ENCODE results near the gene OMP.

DNA sequence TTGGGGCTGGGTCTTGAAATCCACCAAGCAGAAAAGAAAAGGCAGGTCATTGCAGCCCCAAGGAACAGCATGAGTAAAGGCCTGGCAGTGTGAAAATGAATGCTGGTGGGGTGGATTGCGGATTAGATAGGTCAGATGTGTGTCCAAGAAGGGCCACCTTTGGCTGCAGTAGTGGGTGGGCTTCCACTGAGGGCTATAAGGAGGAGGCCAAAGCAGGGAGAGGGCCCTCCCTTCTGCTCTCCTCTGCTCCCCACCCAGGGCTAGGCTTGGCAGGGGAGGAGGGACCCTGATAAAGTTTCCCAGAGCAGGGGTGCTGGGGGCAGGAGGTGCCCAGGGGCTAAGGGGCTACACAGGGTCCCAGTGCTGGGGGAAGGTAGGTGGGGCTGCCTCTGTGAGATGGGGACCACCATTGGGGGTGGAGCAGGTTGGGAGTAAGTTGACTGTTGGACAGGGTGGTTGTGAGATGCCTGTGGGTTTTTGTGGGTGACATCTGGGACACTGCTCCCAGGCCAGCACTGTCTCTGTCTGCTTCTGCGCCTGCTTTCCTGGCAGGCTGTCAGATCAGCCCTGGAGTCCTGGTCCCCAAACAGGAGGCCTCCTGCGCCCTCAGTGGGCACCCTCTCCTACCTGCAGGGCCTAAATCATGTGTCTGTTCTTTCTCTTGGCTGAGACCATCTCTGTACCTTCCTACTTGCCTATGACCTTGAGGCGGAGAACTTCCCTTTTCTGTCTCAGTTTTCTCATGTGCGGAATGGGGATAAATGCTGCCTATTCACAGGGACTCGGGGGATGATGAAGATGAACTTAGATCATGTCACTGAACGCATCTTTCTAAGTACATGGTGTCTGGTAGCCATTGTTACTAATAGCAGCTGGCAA lies 33.9 kb upstream of the OMP start:
- TF ChIP-seq, protein P1, sequence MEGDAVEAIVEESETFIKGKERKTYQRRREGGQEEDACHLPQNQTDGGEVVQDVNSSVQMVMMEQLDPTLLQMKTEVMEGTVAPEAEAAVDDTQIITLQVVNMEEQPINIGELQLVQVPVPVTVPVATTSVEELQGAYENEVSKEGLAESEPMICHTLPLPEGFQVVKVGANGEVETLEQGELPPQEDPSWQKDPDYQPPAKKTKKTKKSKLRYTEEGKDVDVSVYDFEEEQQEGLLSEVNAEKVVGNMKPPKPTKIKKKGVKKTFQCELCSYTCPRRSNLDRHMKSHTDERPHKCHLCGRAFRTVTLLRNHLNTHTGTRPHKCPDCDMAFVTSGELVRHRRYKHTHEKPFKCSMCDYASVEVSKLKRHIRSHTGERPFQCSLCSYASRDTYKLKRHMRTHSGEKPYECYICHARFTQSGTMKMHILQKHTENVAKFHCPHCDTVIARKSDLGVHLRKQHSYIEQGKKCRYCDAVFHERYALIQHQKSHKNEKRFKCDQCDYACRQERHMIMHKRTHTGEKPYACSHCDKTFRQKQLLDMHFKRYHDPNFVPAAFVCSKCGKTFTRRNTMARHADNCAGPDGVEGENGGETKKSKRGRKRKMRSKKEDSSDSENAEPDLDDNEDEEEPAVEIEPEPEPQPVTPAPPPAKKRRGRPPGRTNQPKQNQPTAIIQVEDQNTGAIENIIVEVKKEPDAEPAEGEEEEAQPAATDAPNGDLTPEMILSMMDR (IDR thresholded peaks at IDR 0.05) = no peak
- TF ChIP-seq, protein P2, sequence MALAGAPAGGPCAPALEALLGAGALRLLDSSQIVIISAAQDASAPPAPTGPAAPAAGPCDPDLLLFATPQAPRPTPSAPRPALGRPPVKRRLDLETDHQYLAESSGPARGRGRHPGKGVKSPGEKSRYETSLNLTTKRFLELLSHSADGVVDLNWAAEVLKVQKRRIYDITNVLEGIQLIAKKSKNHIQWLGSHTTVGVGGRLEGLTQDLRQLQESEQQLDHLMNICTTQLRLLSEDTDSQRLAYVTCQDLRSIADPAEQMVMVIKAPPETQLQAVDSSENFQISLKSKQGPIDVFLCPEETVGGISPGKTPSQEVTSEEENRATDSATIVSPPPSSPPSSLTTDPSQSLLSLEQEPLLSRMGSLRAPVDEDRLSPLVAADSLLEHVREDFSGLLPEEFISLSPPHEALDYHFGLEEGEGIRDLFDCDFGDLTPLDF (CRISPR knock-in tag; IDR thresholded peaks at IDR 0.05) = no peak
- TF ChIP-seq, protein P3, sequence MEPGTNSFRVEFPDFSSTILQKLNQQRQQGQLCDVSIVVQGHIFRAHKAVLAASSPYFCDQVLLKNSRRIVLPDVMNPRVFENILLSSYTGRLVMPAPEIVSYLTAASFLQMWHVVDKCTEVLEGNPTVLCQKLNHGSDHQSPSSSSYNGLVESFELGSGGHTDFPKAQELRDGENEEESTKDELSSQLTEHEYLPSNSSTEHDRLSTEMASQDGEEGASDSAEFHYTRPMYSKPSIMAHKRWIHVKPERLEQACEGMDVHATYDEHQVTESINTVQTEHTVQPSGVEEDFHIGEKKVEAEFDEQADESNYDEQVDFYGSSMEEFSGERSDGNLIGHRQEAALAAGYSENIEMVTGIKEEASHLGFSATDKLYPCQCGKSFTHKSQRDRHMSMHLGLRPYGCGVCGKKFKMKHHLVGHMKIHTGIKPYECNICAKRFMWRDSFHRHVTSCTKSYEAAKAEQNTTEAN (CRISPR knock-in tag; IDR thresholded peaks at IDR 0.05) = no peak
- TF ChIP-seq, protein P4, sequence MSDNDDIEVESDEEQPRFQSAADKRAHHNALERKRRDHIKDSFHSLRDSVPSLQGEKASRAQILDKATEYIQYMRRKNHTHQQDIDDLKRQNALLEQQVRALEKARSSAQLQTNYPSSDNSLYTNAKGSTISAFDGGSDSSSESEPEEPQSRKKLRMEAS (CRISPR knock-in tag; IDR thresholded peaks at IDR 0.05) = no peak
